Measurements from ENCODE around the gene SREBF2. TPM values are rescaled to one million over a fixed set of nuclear protein-coding genes. Genes with fewer than 3 reads are reported as not detected.

The SREBF2 gene
- total RNA-seq, 2 experiments from 2014 or later: 150 to 157 TPM

DNA sequence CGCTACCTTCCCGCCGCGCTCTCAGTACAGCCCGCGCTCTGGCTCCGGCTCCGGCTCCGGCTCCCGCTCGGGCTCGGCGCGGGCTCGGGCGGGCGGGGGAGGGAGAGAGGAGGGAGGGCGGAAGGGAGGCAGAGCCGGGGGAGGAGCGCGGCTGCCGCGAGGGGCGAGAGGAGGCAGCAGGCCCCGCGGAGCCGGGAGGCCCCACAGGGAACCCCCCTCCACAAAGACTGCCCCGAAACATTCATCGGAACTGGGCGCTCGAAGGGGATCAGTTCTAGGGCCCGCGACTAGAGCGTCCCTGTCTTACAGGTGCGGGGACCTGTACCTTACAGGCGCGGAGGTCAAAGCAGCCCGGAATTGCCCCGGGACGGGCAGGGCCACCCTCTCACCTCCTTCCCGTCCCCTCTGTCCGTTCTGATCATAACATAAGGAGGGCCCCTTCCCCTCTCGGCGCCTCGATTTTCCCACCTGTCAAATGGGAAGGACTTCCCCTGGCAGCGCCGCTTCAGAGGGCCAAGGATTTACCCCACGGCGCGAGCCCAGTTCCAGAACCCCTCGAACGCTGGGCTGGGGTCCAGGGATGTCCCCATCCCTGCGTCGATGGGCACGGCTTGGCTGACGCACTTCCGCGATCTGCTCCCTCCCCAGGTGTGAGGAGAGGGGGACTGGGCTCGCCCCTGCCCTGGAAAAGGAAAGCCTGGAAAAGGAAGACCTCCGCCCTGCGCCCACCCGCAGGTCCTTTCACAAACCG, 82.3 kb downstream of the SREBF2 start, which contains the start of gene SHISA8:
Gene SHISA8 (minus strand): TSS at position 40 of the 751 bp plus-strand sequence. CDS start 407 bp downstream, outside the sequence.
- no peak within 1 kb of the TSS for H3K27ac Mint-ChIP-seq
- H3K4me1 Mint-ChIP-seq: peaks cover 26% of the 10 kb centered on the region
- ChIA-PET CTCF (no interaction called here), POLR2A (interaction anchor here (0.9 to 1.7 kb wide), 5 partner anchors 10 to 165 kb away, joined by 4 to 8 read pairs (median 4); partner anchors contain the start of gene SMDT1)
- peak; percentile 60 for DNase-seq
- H3K36me3 Mint-ChIP-seq (ENCODE audit: low read depth): no peaks in the 10 kb centered on the region
- peak within 1 kb of the TSS; percentile 13 for H3K4me3 Mint-ChIP-seq
- H3K27me3 Mint-ChIP-seq: peaks cover 55% of the 10 kb centered on the region
- H3K9me3 Mint-ChIP-seq: no peaks in the 10 kb centered on the region

DNA sequence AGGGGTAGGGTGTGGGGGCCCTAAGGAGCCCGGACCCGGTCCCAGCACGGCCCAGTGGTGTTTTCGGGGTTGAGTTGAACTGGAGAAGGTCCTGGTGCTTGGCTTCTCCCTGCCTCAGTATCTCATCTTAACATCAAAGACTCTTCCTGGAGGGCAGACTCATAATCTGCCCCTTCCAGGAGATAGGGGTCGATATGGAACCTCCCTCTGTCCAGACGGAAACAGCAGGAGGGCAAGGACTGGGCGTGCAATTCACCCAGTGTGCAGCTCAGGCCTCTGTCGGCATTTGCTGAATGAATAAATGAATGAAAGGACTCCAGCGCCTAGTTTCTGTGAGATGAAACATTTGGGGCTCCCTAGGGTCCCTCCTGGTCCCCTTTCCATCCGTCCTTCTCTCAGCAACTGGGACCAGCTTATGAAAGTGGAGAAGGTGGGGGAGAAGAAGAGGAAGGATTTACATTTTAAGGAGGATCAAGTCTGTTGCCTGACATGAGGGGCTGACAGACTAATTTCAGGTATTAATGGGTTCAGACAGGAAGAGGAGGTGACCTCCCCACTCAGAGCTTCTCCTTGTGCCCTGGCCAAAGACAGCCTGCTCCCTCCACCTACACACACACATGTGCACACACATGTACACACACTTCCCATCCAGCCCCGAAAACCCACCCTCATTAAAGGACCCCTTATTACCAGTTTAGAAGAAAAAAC, 83.0 kb downstream of the SREBF2 start:
- no peaks in the 10 kb centered on the region for H3K9me3 Mint-ChIP-seq
- peaks cover 56% of the 10 kb centered on the region for H3K27me3 Mint-ChIP-seq
- ChIA-PET POLR2A (interaction anchor here (0.9 to 1.7 kb wide), 5 partner anchors 8 to 164 kb away, joined by 3 to 8 read pairs (median 4); partner anchors contain the start of gene SMDT1), CTCF (interaction anchor here (0.6 to 1.4 kb wide), 2 partner anchors 10 to 281 kb away, joined by 4 to 7 read pairs; no protein-coding TSS in a partner anchor)
- H3K4me1 Mint-ChIP-seq: peaks cover 28% of the 10 kb centered on the region
- H3K27ac Mint-ChIP-seq: no peak overlapping the region
- DNase-seq: no peak
- no peaks in the 10 kb centered on the region for H3K36me3 Mint-ChIP-seq (ENCODE audit: low read depth)
- H3K4me3 Mint-ChIP-seq: no peak overlapping the region

DNA sequence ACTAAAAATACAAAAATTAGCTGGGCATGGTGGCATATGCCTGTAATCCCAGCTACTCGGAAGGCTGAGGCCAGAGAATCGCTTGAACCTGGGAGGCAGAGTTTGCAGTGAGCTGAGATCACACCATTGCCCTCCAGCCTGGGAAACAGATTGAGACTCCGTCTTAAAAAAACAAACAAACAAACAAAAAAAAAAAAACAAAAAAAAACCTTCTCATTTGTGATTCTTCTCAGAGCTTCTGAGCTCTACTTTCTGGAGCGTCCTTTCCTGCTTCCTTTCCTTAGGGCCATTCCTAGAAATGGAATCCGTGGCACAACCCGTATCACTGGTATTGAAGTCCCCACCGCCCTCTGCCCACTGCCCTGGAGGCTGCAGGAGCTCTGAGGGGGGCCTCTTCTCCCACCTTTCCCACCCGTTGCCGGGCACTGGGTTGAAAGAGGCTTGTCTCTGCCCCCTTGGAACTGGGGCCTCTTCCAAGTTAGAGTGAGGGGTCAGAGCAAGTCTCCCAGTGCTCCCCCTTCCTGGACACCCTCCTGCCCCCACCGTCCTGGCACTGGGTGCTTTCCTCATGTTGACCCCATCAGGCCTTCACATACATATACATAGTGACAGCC, 83.9 kb downstream of the SREBF2 start:
- H3K36me3 Mint-ChIP-seq (ENCODE audit: low read depth): no peaks in the 10 kb centered on the region
- H3K27ac Mint-ChIP-seq: no peak overlapping the region
- DNase-seq: no peak
- no peaks in the 10 kb centered on the region for H3K9me3 Mint-ChIP-seq
- POLR2A ChIA-PET: interaction anchor here (1.0 to 1.7 kb wide), 3 partner anchors 9 to 15 kb away, joined by 3 to 8 read pairs (median 6); no protein-coding TSS in a partner anchor
- H3K4me1 Mint-ChIP-seq: peaks cover 23% of the 10 kb centered on the region
- peaks cover 49% of the 10 kb centered on the region for H3K27me3 Mint-ChIP-seq
- no peak overlapping the region for H3K4me3 Mint-ChIP-seq
- CTCF ChIA-PET: interaction anchor here (1.4 kb wide), 1 partner anchor 9 kb away, joined by 7 read pairs; no protein-coding TSS in a partner anchor

DNA sequence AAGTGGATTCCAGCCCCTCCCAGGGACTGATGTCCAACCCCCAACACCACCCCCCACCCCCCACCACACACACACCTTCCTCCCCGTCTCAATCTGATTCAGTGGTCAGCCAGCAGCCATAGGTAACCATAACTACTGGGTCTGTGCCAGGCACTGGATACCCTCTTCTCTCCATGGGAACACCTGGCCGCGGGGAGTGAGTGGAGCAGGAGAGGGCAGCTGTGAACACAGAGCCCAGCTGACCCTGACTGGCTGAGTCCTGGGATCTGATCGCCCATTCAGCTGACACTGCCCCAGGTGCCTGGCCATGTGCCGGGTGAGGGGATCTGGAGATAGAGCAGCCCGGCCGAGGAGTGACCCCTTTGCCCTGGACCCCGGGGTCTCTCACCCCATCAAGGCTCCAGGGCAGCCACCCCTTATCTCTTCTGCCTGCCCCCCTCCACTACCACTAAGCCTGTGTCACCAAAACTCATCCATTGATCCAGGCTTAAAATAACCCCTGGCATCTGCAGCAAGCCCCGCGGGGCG, 84.5 kb downstream of the SREBF2 start:
- ChIA-PET POLR2A (no interaction called here), CTCF (interaction anchor here (1.4 kb wide), 1 partner anchor 8 kb away, joined by 7 read pairs; no protein-coding TSS in a partner anchor)
- H3K4me3 Mint-ChIP-seq: no peak overlapping the region
- peaks cover 43% of the 10 kb centered on the region for H3K27me3 Mint-ChIP-seq
- no peaks in the 10 kb centered on the region for H3K9me3 Mint-ChIP-seq
- H3K27ac Mint-ChIP-seq: no peak overlapping the region
- no peak for DNase-seq
- H3K36me3 Mint-ChIP-seq (ENCODE audit: low read depth): no peaks in the 10 kb centered on the region
- peaks cover 20% of the 10 kb centered on the region for H3K4me1 Mint-ChIP-seq

GRCh38 chr22:41917903-41918791, 85.2 kb downstream of the SREBF2 start:
- no peak for DNase-seq
- ChIA-PET POLR2A (no interaction called here), CTCF (no interaction called here)
- H3K4me1 Mint-ChIP-seq: peaks cover 18% of the 10 kb centered on the region
- no peak overlapping the region for H3K27ac Mint-ChIP-seq
- no peaks in the 10 kb centered on the region for H3K9me3 Mint-ChIP-seq
- peaks cover 36% of the 10 kb centered on the region for H3K27me3 Mint-ChIP-seq
- H3K36me3 Mint-ChIP-seq (ENCODE audit: low read depth): no peaks in the 10 kb centered on the region
- H3K4me3 Mint-ChIP-seq: peak overlapping the region; percentile 17

GRCh38 chr22:41919357-41920224, 86.7 kb downstream of the SREBF2 start:
- POLR2A ChIA-PET: interaction anchor here (0.6 to 1.3 kb wide), 4 partner anchors 9 to 256 kb away, joined by 3 to 4 read pairs (median 4); partner anchors contain the start of gene CENPM
- CTCF ChIA-PET: interaction anchor here (1.1 kb wide), 1 partner anchor 173 kb away, joined by 4 read pairs; no protein-coding TSS in a partner anchor
- no peak overlapping the region for H3K27ac Mint-ChIP-seq
- peaks cover 16% of the 10 kb centered on the region for H3K4me1 Mint-ChIP-seq
- DNase-seq: peak; percentile 44
- H3K36me3 Mint-ChIP-seq (ENCODE audit: low read depth): no peaks in the 10 kb centered on the region
- H3K27me3 Mint-ChIP-seq: peaks cover 33% of the 10 kb centered on the region
- H3K9me3 Mint-ChIP-seq: no peaks in the 10 kb centered on the region
- no peak overlapping the region for H3K4me3 Mint-ChIP-seq

GRCh38 chr22:41920271-41920976, 87.5 kb downstream of the SREBF2 start:
- H3K36me3 Mint-ChIP-seq (ENCODE audit: low read depth): no peaks in the 10 kb centered on the region
- H3K27me3 Mint-ChIP-seq: peaks cover 34% of the 10 kb centered on the region
- peaks cover 18% of the 10 kb centered on the region for H3K4me1 Mint-ChIP-seq
- no peak overlapping the region for H3K27ac Mint-ChIP-seq
- H3K9me3 Mint-ChIP-seq: no peaks in the 10 kb centered on the region
- DNase-seq: no peak
- POLR2A ChIA-PET: interaction anchor here (1.0 to 1.1 kb wide), 2 partner anchors 10 to 26 kb away, joined by 3 to 4 read pairs; partner anchors contain the start of gene CENPM
- CTCF ChIA-PET: no interaction called here
- no peak overlapping the region for H3K4me3 Mint-ChIP-seq

DNA sequence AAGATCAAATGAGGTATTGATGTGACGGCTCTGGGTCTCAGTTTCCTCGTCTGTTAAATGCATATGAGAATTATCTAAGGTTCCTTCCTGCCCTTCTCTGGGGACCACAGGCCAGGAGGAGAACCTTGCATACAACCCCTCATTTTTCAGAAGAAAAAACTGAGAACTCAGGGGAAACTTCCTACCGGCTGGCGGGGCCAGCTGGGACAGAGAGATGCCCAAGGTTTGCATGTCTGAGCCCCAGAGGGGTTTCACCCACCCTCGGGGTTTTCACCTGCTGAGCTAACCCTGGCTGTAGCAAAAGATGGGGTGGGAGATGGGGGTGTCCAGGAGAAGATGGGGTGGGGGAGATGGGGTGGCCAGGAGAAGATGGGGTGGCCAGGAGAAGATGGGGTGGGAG, 89.4 kb downstream of the SREBF2 start:
- Mint-ChIP-seq H3K4me3 (no peak overlapping the region), H3K27ac (no peak overlapping the region), H3K27me3 (peaks cover 26% of the 10 kb centered on the region), H3K9me3 (no peaks in the 10 kb centered on the region), H3K4me1 (peaks cover 19% of the 10 kb centered on the region), H3K36me3 (ENCODE audit: low read depth) (no peaks in the 10 kb centered on the region)
- ChIA-PET POLR2A (interaction anchor here (1.5 to 1.8 kb wide), 2 partner anchors 14 to 18 kb away, joined by 4 to 5 read pairs; no protein-coding TSS in a partner anchor), CTCF (no interaction called here)
- no peak for DNase-seq

- Mint-ChIP-seq H3K4me1 (peaks cover 17% of the 10 kb centered on the region), H3K4me3 (no peak overlapping the region), H3K27me3 (peaks cover 29% of the 10 kb centered on the region), H3K27ac (no peak overlapping the region), H3K9me3 (no peaks in the 10 kb centered on the region), H3K36me3 (ENCODE audit: low read depth) (no peaks in the 10 kb centered on the region)
- no peak for DNase-seq
- ChIA-PET CTCF (interaction anchor here (0.7 to 1.1 kb wide), 3 partner anchors 14 to 21 kb away, joined by 3 read pairs; no protein-coding TSS in a partner anchor), POLR2A (interaction anchor here (1.5 to 1.8 kb wide), 3 partner anchors 15 to 23 kb away, joined by 4 to 5 read pairs (median 5); partner anchors contain the start of gene CENPM)
These were observed 90.2 kb downstream of the SREBF2 start for GRCh38 chr22:41922940-41923594.

DNA sequence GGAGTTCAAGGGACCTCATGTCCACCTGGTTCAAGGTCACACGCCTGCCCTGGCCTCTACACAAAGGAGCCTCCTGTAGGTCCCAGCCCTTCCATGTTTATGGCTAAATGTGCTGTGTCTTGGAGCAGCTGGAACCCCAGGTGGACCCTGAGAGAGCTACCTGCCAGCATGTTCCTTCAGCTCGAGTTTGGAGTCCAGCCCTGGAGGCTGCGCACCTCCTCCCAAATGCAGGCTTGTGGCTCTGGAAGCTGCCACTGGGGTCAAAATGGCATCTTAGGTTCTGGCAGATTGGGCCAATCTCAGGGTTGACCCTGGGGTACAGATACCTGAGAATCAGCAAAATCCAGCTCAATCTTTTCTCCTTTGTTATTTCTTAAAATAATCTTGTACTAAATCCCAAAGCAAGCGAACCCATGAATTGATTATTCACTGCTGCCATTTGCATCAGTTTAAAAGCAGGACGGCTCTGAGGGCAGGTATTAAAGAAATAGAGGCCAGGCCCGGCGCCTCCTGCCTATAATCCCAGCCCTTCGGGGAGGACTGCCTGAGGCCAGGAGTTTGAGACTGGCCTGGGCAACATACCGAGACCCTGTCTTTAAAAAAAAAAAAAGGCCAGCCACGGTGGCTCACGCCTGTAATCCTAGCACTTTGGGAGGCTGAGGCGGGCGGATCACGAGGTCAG, 90.8 kb downstream of the SREBF2 start:
- POLR2A ChIA-PET: interaction anchor here (1.5 to 1.8 kb wide), 3 partner anchors 16 to 23 kb away, joined by 4 to 5 read pairs (median 5); partner anchors contain the start of gene CENPM

More for the DNA sequence above, 90.8 kb downstream of the SREBF2 start:
- no peak for DNase-seq
- CTCF ChIA-PET: interaction anchor here (0.7 to 1.2 kb wide), 4 partner anchors 15 to 73 kb away, joined by 3 read pairs; no protein-coding TSS in a partner anchor
- no peaks in the 10 kb centered on the region for H3K36me3 Mint-ChIP-seq (ENCODE audit: low read depth)
- peaks cover 14% of the 10 kb centered on the region for H3K4me1 Mint-ChIP-seq
- H3K27me3 Mint-ChIP-seq: peaks cover 28% of the 10 kb centered on the region
- H3K4me3 Mint-ChIP-seq: no peak overlapping the region
- no peak overlapping the region for H3K27ac Mint-ChIP-seq
- H3K9me3 Mint-ChIP-seq: no peaks in the 10 kb centered on the region

Data from activated CD4-positive, alpha-beta memory T cell treated with anti-CD3 and anti-CD28 coated beads, Interleukin-2, amount 10 ng/mL, durations not matched to agents 7 days and 5 days (primary cell).